GM12878 (cell line): ENCODE data around the gene SMARCD1. TPM values are rescaled to one million over a fixed set of nuclear protein-coding genes. Genes with fewer than 3 reads are reported as not detected.

Source experiments
- ATAC-seq: fragments of 200-7000 bp; cut with Tn5 transposase; 3 replicates; pipeline ENCODE4 v1.9.1; 2020; ENCODE audit warnings: mild to moderate bottlenecking, moderate library complexity
- BruUV-seq: library from RNA; stranded (reverse); fragments of 400-500 nt; replicated peaks from 2 replicates; lab custom pipeline; 2021; lab: Mats Ljungman, UMichigan
- CTCF ChIA-PET: fragments of 300-600 bp; sonication (Branson Sonifier 250); formaldehyde crosslinking; extraction: SDS; loops from one replicate; lab custom pipeline; 2021; ENCODE audit warnings: inconsistent platforms; lab: Yijun Ruan, JAX
- POLR2A ChIA-PET: fragments of 350-600 bp; formaldehyde crosslinking; extraction: SDS; loops from one replicate; lab custom pipeline; 2021; ENCODE audit warnings: inconsistent platforms; lab: Charles Lee
- RAD21 ChIA-PET: fragments of 300-600 bp; sonication (Branson Sonifier 250); formaldehyde crosslinking; loops from one replicate; lab custom pipeline; 2023; ENCODE audit warnings: antibody characterized with exemption; ENCODE audit not compliant: unreplicated experiment; lab: Charles Lee
- SMC1A ChIA-PET: fragments of 300-600 bp; sonication (Branson Sonifier 250); formaldehyde crosslinking; loops from one replicate; lab custom pipeline; 2023; ENCODE audit not compliant: unreplicated experiment, uncharacterized antibody; lab: Charles Lee
- DNase-seq: peaks from one replicate; pipeline ENCODE4 v3.0.0-alpha.2; 2011; ENCODE audit warnings: low read depth, low spot score
- FAIRE-seq: peaks from 3 replicates; lab custom pipeline; 2011; peaks lifted over from hg19 to GRCh38; lab: Jason Lieb, UNC
- H2AFZ ChIP-seq: 2 replicates; pipeline ENCODE4 v1.6.0; 2011; ENCODE audit warnings: low read depth, low read length, control low read depth; ENCODE audit not compliant: control insufficient read depth
- H3K27ac ChIP-seq: 2 replicates; pipeline ENCODE4 v1.5.1; 2011; ENCODE audit warnings: control low read depth; ENCODE audit not compliant: control insufficient read depth, insufficient read depth
- H3K27me3 ChIP-seq, 2 experiments: replicated peaks in 1 of 2; 2 replicates each; pipeline versions ENCODE4 v1.6.0 to v1.6.1; 2011; ENCODE audit warnings: low read length in 1 of 2; ENCODE audit not compliant: control insufficient read depth in 2 of 2, insufficient read depth in 2 of 2
- H3K36me3 ChIP-seq, 2 experiments: 2 replicates each; pipeline ENCODE4 v1.5.1; 2011; ENCODE audit warnings: low read length in 1 of 2; ENCODE audit not compliant: control insufficient read depth in 2 of 2, insufficient read depth in 2 of 2
- H3K4me1 ChIP-seq: 2 replicates; pipeline ENCODE4 v1.6.1; 2011; ENCODE audit warnings: mild to moderate bottlenecking, low read length, moderate library complexity, mixed read lengths; ENCODE audit not compliant: control insufficient read depth, insufficient read depth
- H3K4me2 ChIP-seq: 2 replicates; pipeline ENCODE4 v1.6.0; 2011; ENCODE audit warnings: control low read depth; ENCODE audit not compliant: control insufficient read depth, insufficient read depth
- H3K4me3 ChIP-seq: fragments of 200-600 bp; sonication (generic); 2 replicates; pipeline ENCODE4 v1.5.1; 2016
- H3K79me2 ChIP-seq: 2 replicates; pipeline ENCODE4 v1.6.0; 2011; ENCODE audit warnings: low read length; ENCODE audit not compliant: control insufficient read depth, insufficient read depth
- H3K9ac ChIP-seq: 2 replicates; pipeline ENCODE4 v1.8.0; 2011; ENCODE audit warnings: low read length, control low read depth, mixed read lengths; ENCODE audit not compliant: control insufficient read depth, insufficient read depth
- H3K9me3 ChIP-seq: replicated peaks from 3 replicates; pipeline ENCODE4 v1.5.1; 2011; ENCODE audit warnings: mild to moderate bottlenecking, low read length; ENCODE audit not compliant: control insufficient read depth, insufficient read depth
- H4K20me1 ChIP-seq: 2 replicates; pipeline ENCODE4 v1.6.0; 2011; ENCODE audit not compliant: control insufficient read depth, insufficient read depth
- BACH1 ChIP-seq: fragments of 450-650 bp; IDR thresholded peaks from 2 replicates; pipeline ENCODE4 v1.6.1; 2017; ENCODE audit warnings: mild to moderate bottlenecking, borderline replicate concordance
- BCLAF1 ChIP-seq: fragments of 450-650 bp; IDR thresholded peaks from 2 replicates; pipeline ENCODE4 v1.6.1; 2017; ENCODE audit warnings: antibody characterized with exemption, mild to moderate bottlenecking, moderate library complexity
- E2F8 ChIP-seq: fragments of 450-650 bp; IDR thresholded peaks from 2 replicates; pipeline ENCODE4 v1.6.1; 2018; ENCODE audit warnings: mild to moderate bottlenecking, low read depth, moderate library complexity; ENCODE audit not compliant: partially characterized antibody
- IRF3 ChIP-seq: fragments of 450-650 bp; IDR thresholded peaks from 2 replicates; pipeline ENCODE4 v1.6.1; 2014; ENCODE audit warnings: mild to moderate bottlenecking
- PAX5 ChIP-seq: IDR thresholded peaks from 2 replicates; pipeline ENCODE4 v1.6.1; 2011; ENCODE audit warnings: low read depth, low read length, borderline replicate concordance
- RELA ChIP-seq: fragments of 450-650 bp; IDR thresholded peaks from 2 replicates; pipeline ENCODE4 v1.8.0; 2014; ENCODE audit warnings: borderline replicate concordance; ENCODE audit not compliant: partially characterized antibody
- WGBS: methylation state at CpG from one replicate; pipeline ENCODE4 v1.1.6; 2016; ENCODE audit warnings: low lambda C conversion rate; ENCODE audit not compliant: insufficient replicate concordance, insufficient coverage; ENCODE audit errors: missing lambda C conversion rate; 5-methylcytosine and 5-hydroxymethylcytosine counted together
- in situ Hi-C: fragments of 300-500 bp; cut with MboI; formaldehyde crosslinking; loops from 9 replicates; pipeline ENCODE4 v1.14.3; 2018; ENCODE audit warnings: mixed read lengths
- intact Hi-C: fragments of 100-400 bp; cut with micrococcal nuclease; formaldehyde crosslinking; loops from one replicate; pipeline ENCODE4 v1.14.2; 2022; ENCODE audit not compliant: unreplicated experiment
- polyA plus RNA-seq, 11 experiments: library from polyadenylated mRNA; depleted of rRNA in 4 of 11; unstranded in 6 of 11; stranded (reverse) in 5 of 11; fragments of >200 nt; fragmentation: Nextera tagmentation in 4 of 11; fragmentation: Illumina TruSeq in 1 of 11; extraction: Ambion mirVana in 4 of 11; extraction: Trizol in 1 of 11; gene quantifications; 1 replicate in 1 of 11; 2 replicates in 10 of 11; pipeline versions ENCODE4 v1.2.1 to v1.2.3, GENCODE V29; 2011 to 2016; ENCODE audit warnings: inconsistent platforms in 2 of 11, missing spikeins in 2 of 11, low read depth in 1 of 11
- total RNA-seq, 4 experiments: library from RNA; depleted of rRNA in 3 of 4; stranded (reverse); fragments of >200 nt in 3 of 4; fragmentation: Illumina TruSeq in 1 of 4; extraction: Trizol in 1 of 4; gene quantifications; 2 replicates each; pipeline versions ENCODE4 v1.2.1 to v1.2.3, GENCODE V29; 2013 to 2021

The SMARCD1 gene
- total and polyA plus RNA-seq, 10 of the 15 experiments (the other 5 are each of a cell fraction or from before 2014, with no cell fraction given) = 1.4 to 92.4 (median 58.9) TPM

DNA sequence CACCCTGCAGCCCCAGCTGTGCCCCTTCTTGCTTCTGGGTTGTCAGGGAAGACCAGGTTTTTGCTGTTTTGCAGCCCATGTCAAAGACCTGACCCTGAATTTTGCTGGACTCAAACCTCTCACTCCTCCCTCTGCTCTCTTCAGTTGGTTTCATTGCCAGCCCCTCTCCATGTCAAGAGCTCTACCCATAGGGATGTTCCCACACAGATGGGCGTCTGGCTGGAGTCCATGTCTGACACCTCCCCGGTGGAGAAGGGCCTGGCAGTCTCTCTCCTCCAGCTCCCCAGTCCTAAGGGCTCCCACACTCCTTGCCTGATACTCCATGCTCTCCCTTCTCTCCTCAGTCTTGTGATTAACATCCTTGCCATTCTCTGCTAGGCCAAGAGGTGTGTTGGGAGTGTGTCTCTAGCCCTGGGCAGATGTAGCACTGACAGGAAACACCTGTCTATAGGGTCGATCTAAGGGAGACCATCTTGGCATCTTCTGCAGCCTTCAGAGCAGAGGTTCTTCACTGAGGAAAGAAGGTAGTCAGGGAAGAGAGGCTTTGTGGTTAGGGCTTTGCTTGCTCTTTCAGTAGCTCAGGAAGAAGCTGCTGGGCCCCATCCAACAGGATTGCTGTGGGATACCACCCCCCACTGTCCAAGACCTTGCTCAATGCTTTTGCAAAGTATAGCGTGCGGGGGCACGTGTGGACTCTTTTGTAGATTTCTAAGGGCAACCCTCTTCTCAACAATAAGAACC lies 23.0 kb upstream of the SMARCD1 start (continued):
- TF ChIP-seq BCLAF1 (no peak), RELA (no peak)

- no TSS peak for BruUV-seq
- Histone ChIP-seq H3K27ac (no peak overlapping the region), H3K27me3 (peaks cover 0 to 8% of the 10 kb centered on the region in 2 experiments; a peak in 3 of 4 replicates), H3K4me2 (no peak overlapping the region), H3K4me3 (no peak overlapping the region), H3K36me3 (no peaks in the 10 kb centered on the region), H3K4me1 (no peaks in the 10 kb centered on the region), H3K9ac (no peak overlapping the region), H2AFZ (no peak overlapping the region), H4K20me1 (no peaks in the 10 kb centered on the region), H3K9me3 (no peaks in the 10 kb centered on the region), H3K79me2 (no peaks in the 10 kb centered on the region)
- FAIRE-seq = no peak
- in situ Hi-C loops = no loop called here
- ChIA-PET POLR2A (no interaction called here), RAD21 (interaction anchor here (1.3 kb wide), 1 partner anchor 96 kb away, joined by 3 read pairs; no protein-coding TSS in a partner anchor), CTCF (interaction anchor here (1.8 to 4.5 kb wide), 2 partner anchors 25 to 96 kb away, joined by 11 to 16 read pairs; no protein-coding TSS in a partner anchor), SMC1A (no interaction called here)
- intact Hi-C loops = no loop called here
- DNase-seq = no peak
- no peak for ATAC-seq
- TF ChIP-seq BACH1 (no peak), IRF3 (no peak), PAX5 (no peak), E2F8 (no peak)
- 3% methylated on average over 5 of the region's 5 CpGs for WGBS
These were observed 22.2 kb upstream of the SMARCD1 start for GRCh38 chr12:50062728-50063460.
